GDM1 (cell line): ENCODE results near the gene SLC29A1.
A peak's percentile ranks its signal among the peaks of the same experiment; 100 is the strongest.

Experiments used
- DNase-seq: peaks from one replicate; lab custom pipeline; 2025; lab: John Stamatoyannopoulos, UW

Gene SLC29A1

GRCh38 chr6:44268095-44268628 is 44.8 kb downstream of the SLC29A1 start:
- DNase-seq: peak; percentile 23

DNA sequence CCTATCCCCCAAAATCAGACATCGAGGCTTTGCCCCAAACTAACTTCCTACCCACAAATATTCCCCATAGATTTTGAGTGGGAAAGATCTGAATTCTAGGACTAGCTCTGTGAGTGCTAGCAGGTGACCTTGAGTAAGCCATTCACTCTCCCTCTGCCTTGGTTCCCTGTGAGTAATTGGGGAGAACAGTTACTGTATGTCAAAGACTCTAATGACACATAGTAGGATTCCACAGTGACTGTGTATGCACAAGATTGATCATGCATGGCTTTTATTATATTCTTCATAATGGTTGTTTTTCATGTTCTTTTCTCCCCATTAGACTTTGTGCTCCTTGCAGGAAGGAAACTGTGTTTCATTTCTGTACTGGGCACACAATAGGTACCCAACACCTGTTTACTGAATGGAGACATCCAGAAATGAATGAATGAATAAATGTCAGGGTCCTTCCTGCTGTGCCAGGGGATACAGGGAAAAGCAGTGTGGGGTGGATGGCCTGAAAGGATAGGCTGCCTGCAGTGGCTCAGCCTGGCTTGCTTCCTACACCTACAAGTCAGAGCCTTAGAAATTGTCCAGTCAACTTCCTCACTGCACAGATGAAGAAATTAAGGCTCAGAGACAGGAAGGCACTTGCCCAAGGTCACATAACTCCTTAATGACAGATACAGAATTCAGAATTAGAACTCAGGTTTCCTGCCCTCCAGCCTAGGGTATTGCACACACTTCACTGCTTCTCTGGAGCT is 46.0 kb downstream of the SLC29A1 start:
- no peak for DNase-seq

GRCh38 chr6:44269921-44270525 is 46.6 kb downstream of the SLC29A1 start, which contains the start of gene TMEM151B:
TSS of gene TMEM151B (plus strand) at chr6:44270450. CDS start at chr6:44270743, 293 bp downstream.
- DNase-seq: no peak

DNA sequence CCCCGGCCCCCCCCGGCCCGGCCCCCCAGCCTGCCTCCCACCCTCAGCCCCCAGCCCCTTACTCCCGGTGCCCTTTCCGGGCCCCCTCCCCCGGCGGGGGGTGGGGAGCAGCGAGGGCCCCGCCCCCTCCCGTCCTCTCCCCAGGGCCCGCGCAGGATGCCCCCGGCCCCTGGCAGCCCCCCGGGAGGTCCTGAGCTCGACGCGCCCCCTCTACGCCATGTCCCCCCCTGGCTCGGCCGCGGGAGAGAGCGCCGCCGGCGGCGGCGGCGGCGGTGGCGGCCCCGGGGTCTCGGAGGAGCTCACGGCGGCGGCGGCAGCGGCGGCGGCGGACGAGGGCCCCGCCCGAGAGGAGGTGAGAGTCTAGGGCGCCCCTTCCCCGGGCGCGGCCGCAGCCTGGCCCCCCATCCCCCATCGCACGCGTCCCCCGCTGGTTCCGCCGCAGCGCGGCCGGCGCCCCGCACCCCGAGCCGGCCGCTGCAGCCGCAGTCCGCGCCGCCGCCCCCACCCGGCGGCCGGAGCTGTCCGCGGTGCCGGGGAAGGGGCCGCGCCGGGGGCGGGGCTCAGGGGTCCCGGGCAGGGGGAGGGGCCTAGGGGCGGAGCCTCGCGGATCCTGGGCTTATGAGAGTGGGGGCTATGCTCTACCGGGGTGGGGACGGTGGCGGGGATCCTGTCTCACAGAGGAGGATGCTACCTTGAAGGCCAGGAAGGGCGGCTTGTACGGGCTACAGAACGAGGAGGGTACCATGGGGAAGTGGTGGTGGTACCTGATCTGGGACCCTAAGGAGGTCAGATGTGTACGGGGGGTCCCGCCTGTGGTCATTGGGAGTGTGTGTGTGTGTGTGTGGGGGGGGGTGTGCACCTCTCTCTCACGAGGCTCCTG is 47.4 kb downstream of the SLC29A1 start:
- DNase-seq: no peak

DNA sequence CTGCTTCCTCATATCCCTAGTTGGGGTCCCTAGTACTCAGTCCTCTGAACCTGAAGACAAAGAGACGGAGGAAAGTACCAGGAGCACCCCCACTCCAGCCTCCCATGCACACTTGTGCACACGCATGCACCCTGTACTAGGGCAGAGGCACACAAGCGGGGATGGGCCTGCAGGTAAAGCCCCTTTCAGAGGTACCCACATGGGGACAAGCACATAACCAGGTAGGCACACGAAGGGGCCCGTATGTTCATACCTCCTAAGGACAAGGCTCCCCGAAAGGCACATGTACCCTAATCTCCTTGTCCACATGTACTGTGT is 48.0 kb downstream of the SLC29A1 start:
- no peak for DNase-seq

DNA sequence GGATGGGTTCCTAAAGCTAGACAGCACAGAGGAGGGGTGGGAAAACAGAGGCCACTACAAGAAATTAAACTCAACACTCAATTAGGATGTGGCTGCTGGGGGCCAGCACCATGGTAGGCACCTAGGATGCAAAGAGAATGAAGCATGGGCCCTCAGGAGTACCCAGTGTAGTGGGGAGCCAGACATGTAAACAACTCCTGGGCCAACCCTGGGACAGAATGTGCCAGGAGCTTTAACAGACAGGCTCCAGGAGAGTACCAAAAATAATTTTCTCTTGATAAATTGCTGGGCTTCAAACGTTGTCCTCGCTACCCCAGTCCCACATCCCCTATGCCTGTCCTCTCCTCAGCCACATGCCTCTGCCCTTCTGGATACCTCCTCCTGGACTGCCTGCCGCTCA is 48.5 kb downstream of the SLC29A1 start:
- no peak for DNase-seq

GRCh38 chr6:44272529-44272928 is 49.1 kb downstream of the SLC29A1 start:
- no peak for DNase-seq

DNA sequence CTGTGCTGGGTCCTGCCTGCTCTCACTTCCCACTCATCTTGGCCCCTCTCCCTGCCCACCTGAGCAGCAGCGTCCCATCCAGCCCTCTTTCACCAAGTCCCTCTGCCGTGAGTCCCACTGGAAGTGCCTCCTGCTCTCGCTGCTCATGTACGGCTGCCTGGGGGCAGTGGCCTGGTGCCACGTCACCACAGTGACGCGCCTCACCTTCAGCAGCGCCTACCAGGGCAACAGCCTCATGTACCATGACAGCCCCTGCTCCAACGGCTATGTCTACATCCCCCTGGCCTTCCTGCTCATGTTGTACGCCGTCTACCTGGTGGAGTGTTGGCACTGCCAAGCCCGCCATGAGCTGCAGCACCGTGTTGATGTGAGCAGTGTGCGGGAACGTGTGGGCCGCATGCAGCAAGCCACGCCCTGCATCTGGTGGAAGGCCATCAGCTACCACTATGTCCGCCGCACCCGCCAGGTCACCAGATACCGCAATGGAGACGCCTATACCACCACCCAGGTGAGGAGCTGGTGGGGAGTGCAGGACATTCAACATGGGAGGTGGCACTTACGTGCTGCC is 49.7 kb downstream of the SLC29A1 start:
- DNase-seq: no peak

DNA sequence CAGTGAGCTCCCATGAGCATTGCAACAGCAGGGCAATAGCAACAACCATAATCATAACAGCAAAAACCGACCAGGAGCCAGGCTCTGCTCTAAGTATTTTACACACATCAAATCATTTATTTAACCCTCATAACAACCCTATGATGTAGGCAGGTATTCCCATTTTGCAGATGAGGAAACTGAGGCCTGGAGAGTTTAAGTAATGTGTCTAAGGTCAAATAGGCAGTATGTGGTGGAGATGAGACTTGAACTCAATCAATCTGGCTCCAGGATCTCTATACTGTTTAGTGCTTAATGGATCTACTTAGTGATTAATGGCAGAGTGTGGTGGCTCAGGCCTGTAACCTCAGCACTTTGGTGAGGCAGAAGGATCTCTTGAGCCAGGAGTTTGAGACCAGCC is 50.2 kb downstream of the SLC29A1 start:
- no peak for DNase-seq

GRCh38 chr6:44275271-44275748 is 51.9 kb downstream of the SLC29A1 start:
- DNase-seq: no peak

GRCh38 chr6:44275749-44276648 is 52.6 kb downstream of the SLC29A1 start:
- no peak for DNase-seq

DNA sequence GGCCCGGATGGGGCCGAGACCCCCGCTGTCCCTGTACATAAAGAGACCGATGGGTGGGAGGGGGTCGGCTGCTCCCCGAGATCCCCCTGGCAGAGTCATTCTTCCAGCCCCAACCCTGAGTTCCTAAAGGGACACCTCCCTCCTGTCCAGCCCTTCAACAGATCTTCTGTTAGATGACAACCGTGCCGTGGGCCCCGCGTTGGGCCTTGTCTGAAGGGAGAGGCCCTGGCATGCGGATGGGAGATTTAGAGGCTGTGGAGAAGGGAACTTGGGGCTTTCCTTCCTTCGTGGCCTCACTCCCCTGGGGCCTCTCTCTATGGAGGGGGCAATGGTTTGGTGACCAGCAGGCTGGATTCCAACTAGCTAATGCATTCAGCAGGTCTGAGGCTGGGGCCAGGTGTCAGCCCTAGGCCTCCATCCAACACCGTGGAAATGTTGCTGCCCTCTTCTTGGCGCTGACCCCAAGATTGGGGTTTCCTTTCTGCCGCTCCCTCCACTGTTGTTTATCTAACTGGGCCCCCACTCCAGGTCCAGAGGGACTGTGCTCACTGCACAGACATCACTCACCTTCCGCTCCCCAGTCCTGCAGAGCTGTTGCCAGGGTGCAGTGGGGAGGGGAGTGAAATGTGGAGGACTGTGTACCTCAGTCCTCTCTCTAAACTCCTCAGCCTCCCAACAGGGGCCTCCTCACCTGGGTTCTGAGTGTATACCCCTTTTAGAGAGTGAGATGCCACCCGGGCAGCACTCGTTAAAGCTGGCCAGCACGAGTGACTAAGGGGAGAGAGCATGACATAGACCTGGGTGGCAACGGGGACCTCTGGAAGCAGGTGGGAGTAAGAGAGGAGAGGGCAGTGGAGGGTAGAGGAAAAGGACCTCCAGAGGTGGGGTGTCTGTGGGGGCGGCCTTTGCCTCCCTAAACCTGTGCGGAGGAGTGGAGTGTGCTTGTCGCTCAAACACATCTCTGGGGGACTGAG is 53.6 kb downstream of the SLC29A1 start:
- no peak for DNase-seq

GRCh38 chr6:44277763-44278162 is 54.4 kb downstream of the SLC29A1 start:
- no peak for DNase-seq

DNA sequence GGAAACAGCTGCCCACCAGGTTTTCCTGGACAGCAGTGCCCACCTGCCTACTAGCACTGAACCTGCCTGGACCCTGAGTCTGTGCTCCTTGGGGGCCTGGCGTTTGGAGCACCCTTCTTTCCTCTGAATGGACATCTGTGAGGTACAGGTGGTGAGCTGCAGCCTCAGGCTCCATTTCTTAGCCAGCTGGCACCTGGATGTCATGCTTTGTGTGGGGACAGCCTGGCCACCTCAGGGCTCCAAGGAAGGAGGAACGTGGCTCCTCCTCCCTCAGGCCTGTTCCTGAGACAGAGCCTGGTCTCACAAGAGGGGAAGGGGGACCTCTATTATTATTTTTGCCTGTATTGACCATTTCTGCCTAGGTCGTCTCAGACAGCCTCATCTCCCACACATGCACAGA is 54.9 kb downstream of the SLC29A1 start:
- DNase-seq: no peak

GRCh38 chr6:44278774-44279697 is 55.6 kb downstream of the SLC29A1 start:
- DNase-seq: no peak
